Suprapubic skin (tissue), 3 donors: ENCODE data around the gene SULT1A2.

Source experiments
- CTCF ChIP-seq, 2 donors: fragments of 200-600 bp in 1 of 2; fragments of 450-650 bp in 1 of 2; sonication (generic) in 1 of 2; IDR thresholded peaks; one replicate each; pipeline ENCODE4 v1.5.1; 2016 to 2019; ENCODE audit warnings: antibody characterized with exemption in 2 of 2, mild to moderate bottlenecking in 1 of 2, moderate library complexity in 1 of 2
- POLR2A ChIP-seq, 2 donors: fragments of 450-650 bp; IDR thresholded peaks; one replicate each; pipeline ENCODE4 v1.6.1; 2017; ENCODE audit warnings: antibody characterized with exemption in 2 of 2, mild to moderate bottlenecking in 2 of 2, moderate library complexity in 2 of 2

- TF ChIP-seq CTCF (IDR thresholded peaks at IDR 0.05) (no peak), POLR2A (IDR thresholded peaks at IDR 0.05) (no peak)
Observed at GRCh38 chr16:28555561-28555960, 41.3 kb downstream of the SULT1A2 start.
